ENCODE measurements around the gene ATXN1. TPM values are rescaled to one million over a fixed set of nuclear protein-coding genes. Genes with fewer than 3 reads are reported as not detected.

ATXN1 gene
- polyA plus RNA-seq, 1 of the 3 experiments (the other 2 are of a cell fraction) = 7.9 TPM

DNA sequence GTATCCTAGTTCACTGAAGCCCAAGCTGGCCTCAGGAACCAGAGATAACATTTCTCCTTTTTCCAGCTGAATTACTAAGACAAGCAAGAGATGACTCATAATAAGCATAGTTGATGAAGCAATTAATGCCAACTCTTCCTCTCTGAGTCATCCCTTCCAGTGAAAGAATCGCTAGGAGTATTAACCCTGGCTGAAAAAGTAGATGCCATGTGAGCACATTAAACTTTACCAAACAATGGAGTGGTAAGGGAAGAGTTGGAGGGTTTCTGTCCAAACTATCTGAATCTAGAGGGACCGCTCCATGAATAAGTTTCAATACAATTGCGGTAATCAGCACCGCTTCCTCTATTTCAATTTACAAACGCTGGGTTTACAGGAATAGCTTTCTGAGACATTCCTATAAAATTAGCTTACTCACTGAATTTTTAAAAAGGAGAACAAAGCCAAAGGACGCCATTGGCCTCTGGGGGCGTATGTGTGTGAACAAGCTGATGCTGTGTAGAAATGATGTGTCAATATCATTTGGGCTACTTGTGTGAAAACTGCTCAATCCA, 48.3 kb downstream of the ATXN1 start (continued):
- TF ChIP-seq, protein P1, sequence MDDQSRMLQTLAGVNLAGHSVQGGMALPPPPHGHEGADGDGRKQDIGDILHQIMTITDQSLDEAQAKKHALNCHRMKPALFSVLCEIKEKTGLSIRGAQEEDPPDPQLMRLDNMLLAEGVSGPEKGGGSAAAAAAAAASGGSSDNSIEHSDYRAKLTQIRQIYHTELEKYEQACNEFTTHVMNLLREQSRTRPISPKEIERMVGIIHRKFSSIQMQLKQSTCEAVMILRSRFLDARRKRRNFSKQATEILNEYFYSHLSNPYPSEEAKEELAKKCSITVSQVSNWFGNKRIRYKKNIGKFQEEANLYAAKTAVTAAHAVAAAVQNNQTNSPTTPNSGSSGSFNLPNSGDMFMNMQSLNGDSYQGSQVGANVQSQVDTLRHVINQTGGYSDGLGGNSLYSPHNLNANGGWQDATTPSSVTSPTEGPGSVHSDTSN (IDR thresholded peaks at IDR 0.05) = peak; percentile 77
- TF ChIP-seq SIN3A (IDR thresholded peaks at IDR 0.05; ENCODE audit: borderline replicate concordance, low read depth, low read length) (0 out of 2 replicates have a peak, but pooled peaks have one; percentile 19), JUND (IDR thresholded peaks at IDR 0.05) (peak; percentile 97), YY1 (IDR thresholded peaks at IDR 0.05; ENCODE audit: low read depth) (peak; percentile 59; the same call in 1 of the 2 replicates), FOXM1 (IDR thresholded peaks at IDR 0.05; ENCODE audit: low read depth) (no peak), RAD21 (IDR thresholded peaks at IDR 0.05; ENCODE audit: low read length) (no peak)
- TF ChIP-seq, protein P2, sequence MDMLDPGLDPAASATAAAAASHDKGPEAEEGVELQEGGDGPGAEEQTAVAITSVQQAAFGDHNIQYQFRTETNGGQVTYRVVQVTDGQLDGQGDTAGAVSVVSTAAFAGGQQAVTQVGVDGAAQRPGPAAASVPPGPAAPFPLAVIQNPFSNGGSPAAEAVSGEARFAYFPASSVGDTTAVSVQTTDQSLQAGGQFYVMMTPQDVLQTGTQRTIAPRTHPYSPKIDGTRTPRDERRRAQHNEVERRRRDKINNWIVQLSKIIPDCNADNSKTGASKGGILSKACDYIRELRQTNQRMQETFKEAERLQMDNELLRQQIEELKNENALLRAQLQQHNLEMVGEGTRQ (IDR thresholded peaks at IDR 0.05; ENCODE audit: borderline replicate concordance, low read depth, low read length) = no peak
- TF ChIP-seq, protein P3, sequence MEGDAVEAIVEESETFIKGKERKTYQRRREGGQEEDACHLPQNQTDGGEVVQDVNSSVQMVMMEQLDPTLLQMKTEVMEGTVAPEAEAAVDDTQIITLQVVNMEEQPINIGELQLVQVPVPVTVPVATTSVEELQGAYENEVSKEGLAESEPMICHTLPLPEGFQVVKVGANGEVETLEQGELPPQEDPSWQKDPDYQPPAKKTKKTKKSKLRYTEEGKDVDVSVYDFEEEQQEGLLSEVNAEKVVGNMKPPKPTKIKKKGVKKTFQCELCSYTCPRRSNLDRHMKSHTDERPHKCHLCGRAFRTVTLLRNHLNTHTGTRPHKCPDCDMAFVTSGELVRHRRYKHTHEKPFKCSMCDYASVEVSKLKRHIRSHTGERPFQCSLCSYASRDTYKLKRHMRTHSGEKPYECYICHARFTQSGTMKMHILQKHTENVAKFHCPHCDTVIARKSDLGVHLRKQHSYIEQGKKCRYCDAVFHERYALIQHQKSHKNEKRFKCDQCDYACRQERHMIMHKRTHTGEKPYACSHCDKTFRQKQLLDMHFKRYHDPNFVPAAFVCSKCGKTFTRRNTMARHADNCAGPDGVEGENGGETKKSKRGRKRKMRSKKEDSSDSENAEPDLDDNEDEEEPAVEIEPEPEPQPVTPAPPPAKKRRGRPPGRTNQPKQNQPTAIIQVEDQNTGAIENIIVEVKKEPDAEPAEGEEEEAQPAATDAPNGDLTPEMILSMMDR (IDR thresholded peaks at IDR 0.05) = peak; percentile 67

DNA sequence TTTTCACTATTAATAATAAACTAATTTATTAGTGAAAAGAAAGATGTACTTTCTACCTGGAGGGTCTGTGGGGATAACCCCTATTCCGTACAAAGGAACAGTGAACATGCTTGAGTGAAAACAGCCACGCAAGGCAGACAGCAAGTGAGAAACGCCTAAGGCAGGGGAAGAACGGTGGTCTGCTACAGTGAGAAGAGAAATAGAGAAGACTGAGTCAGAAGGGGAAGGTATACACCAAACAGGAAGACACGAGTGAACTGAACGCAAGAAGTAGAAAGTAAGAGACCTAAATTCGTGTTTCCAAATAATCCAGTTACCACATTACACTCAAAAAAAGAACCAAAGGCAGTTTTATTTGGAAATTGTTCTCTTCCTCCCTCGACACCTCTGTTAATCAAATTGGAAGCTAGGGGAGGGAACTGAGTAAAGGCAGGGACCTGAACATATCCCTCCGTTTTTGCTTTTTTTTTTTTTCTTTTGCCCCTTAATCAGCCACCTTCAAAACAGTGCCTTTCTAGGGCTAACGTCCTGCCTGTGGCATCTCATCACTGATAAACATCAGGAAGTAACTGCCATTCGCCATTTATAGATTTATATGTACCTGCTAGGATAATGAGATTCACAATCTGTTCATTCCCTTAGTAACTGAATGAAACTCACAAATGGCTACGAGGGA, 48.9 kb downstream of the ATXN1 start:
- Histone ChIP-seq H3K4me1 (ENCODE audit: control insufficient read depth in 1 of 2, insufficient read depth in 2 of 2, low read depth in 1 of 2, low read length in 1 of 2) (peaks cover 2 to 23% of the 10 kb centered on the region in 2 experiments; a peak in 2 of 4 replicates), H3K9me2 (no peaks in the 10 kb centered on the region), H3K4me2 (peak overlapping the region; percentile 76), H3K27ac (ENCODE audit: low read depth in 2 of 2, low read length in 1 of 2) (peak overlapping the region; percentile 78 to 97), H2AFZ (ENCODE audit: low read depth) (peak overlapping the region; percentile 8; the same call in 1 of the 2 replicates), H3K36me3 (replicated peaks in 1 of 2; ENCODE audit: control insufficient read depth in 1 of 2, insufficient read depth in 2 of 2, low read length in 1 of 2) (peaks cover 0 to 4% of the 10 kb centered on the region in 2 experiments), H3K9ac (peak overlapping the region; percentile 77), H3K27me3 (ENCODE audit: insufficient read depth) (no peaks in the 10 kb centered on the region), H4K20me1 (ENCODE audit: insufficient read depth) (no peaks in the 10 kb centered on the region), H3F3A (replicated peaks; ENCODE audit: insufficient read depth) (peaks cover 36% of the 10 kb centered on the region), H3K4me3 (ENCODE audit: low read depth in 2 of 2, low read length in 1 of 2) (peak overlapping the region; percentile 37 to 49; a peak in 3 of 4 replicates), H3K79me2 (ENCODE audit: insufficient read depth) (peaks cover 74% of the 10 kb centered on the region), H3K9me3 (no peaks in the 10 kb centered on the region)
- DNase-seq = no peak
- TF ChIP-seq MXI1 (IDR thresholded peaks at IDR 0.05; ENCODE audit: low read depth, low read length) (no peak), YY1 (IDR thresholded peaks at IDR 0.05; ENCODE audit: low read depth) (0 out of 2 replicates have a peak, but pooled peaks have one; percentile 14)
- WGBS (ENCODE audit: low lambda C conversion rate) = 6% methylated on average over 12 of the region's 12 CpGs
- ChIA-PET CTCF (interaction anchor here (1.3 kb wide), 1 partner anchor 51 kb away, joined by 3 read pairs; no protein-coding TSS in a partner anchor), POLR2A (no interaction called here)

Data from SK-N-SH (cell line).